ENCODE data around the gene DNAJB1. TPM values are rescaled to one million over a fixed set of nuclear protein-coding genes. Genes with fewer than 3 reads are reported as not detected.

The DNAJB1 gene
- total RNA-seq, 1 experiment from 2014 or later, result 77.7 TPM

GRCh38 chr19:14520543-14520942 lies 2.3 kb upstream of the DNAJB1 start:
- H3K56ac ChIP-seq (ENCODE audit: insufficient read length, low read depth, low read length), result no peak overlapping the region
- H4K5ac ChIP-seq (ENCODE audit: insufficient read length, low read depth, low read length), result no peak overlapping the region
- TF ChIP-seq CTCF (conservative IDR thresholded peaks at IDR 0.05), result no peak
- H3K9ac ChIP-seq (ENCODE audit: extremely low read depth, insufficient read length, low read length), result no peak overlapping the region
- no peak overlapping the region for H2AK5ac ChIP-seq (ENCODE audit: insufficient read length, low read length)
- no peaks in the 10 kb centered on the region for H3K9me3 Mint-ChIP-seq
- H2BK12ac ChIP-seq (ENCODE audit: insufficient read length, low read depth, low read length), result no peak overlapping the region
- no peak overlapping the region for H3T11ph ChIP-seq (ENCODE audit: low read length)
- no peak overlapping the region for H3K18ac ChIP-seq (ENCODE audit: insufficient read length, low read depth, low read length)
- H3K4me2 ChIP-seq (ENCODE audit: insufficient read depth, insufficient read length, low read length), result no peak overlapping the region
- no peak overlapping the region for H2BK15ac ChIP-seq (ENCODE audit: low read depth, low read length)
- H3K79me1 ChIP-seq (ENCODE audit: insufficient read depth, low read depth, low read length, poor library complexity, severe bottlenecking), result peaks cover 9% of the 10 kb centered on the region
- H2BK120ac ChIP-seq (ENCODE audit: low read depth, low read length, poor library complexity, severe bottlenecking), result no peak overlapping the region
- peaks cover 9% of the 10 kb centered on the region for H3K23me2 ChIP-seq (ENCODE audit: insufficient read length, low read depth, low read length, poor library complexity, severe bottlenecking)
- no peak overlapping the region for H4K91ac ChIP-seq (ENCODE audit: insufficient read length, low read depth, low read length)
- H4K20me1 ChIP-seq (ENCODE audit: control insufficient read depth, insufficient read depth, insufficient read length), result no peaks in the 10 kb centered on the region
- H3K4me1 ChIP-seq (ENCODE audit: insufficient read depth, low read length), result no peaks in the 10 kb centered on the region
- no peaks in the 10 kb centered on the region for H3K9me3 ChIP-seq (ENCODE audit: control insufficient read depth, low read depth, low read length)
- no peak overlapping the region for H3K14ac ChIP-seq (ENCODE audit: insufficient read depth, low read length)
- H3K27me3 Mint-ChIP-seq (ENCODE audit: low read depth), result no peaks in the 10 kb centered on the region; the same call in 1 of the 2 replicates
- no peak overlapping the region for H3K27ac ChIP-seq (ENCODE audit: insufficient read length, low read depth, low read length)
- H3K27me3 ChIP-seq (ENCODE audit: insufficient read depth, low read length), result no peaks in the 10 kb centered on the region
- peaks cover 26 to 30% of the 10 kb centered on the region in 2 experiments for H3K4me1 Mint-ChIP-seq
- peaks cover 14% of the 10 kb centered on the region; the same call in 1 of the 2 replicates for H3K79me2 ChIP-seq (ENCODE audit: insufficient read depth, low read length)
- H3K4ac ChIP-seq (ENCODE audit: low read depth, low read length), result no peak overlapping the region
- H4K8ac ChIP-seq (replicated peaks; ENCODE audit: insufficient read length, low read depth, low read length), result no peak overlapping the region
- H2BK5ac ChIP-seq (ENCODE audit: insufficient read length, low read length), result no peak overlapping the region
- H3K23ac ChIP-seq (ENCODE audit: insufficient read length, low read depth, low read length), result no peak overlapping the region
- whole genome bisulfite sequencing (ENCODE audit: extremely low coverage, insufficient read length, low lambda C conversion rate), result no CpG with 5 or more reads among the region's 4 CpGs
- H2AFZ ChIP-seq (ENCODE audit: low read length), result no peak overlapping the region
- peaks cover 16 to 18% (median 16%) of the 10 kb centered on the region in 3 experiments; a peak in 6 of 7 replicates for H3K36me3 Mint-ChIP-seq (ENCODE audit: insufficient read depth in 1 of 3, low read depth in 3 of 3)
- H3K27ac Mint-ChIP-seq, result no peak overlapping the region
- no peak overlapping the region for H3K4me3 Mint-ChIP-seq
- DNase-seq, result no peak
- no peak overlapping the region for H2BK20ac ChIP-seq (ENCODE audit: low read depth, low read length, poor library complexity, severe bottlenecking)

All from H9 (cell line).